Rectal smooth muscle tissue (tissue), 1 donor: ENCODE measurements around the gene HIPK1.
"Not testable (repeated sequence)": the region's sequence is repeated elsewhere in the genome, so short reads cannot be mapped to it uniquely, and the experiment has no call there.

ENCODE experiments used
- H3K27ac ChIP-seq: one replicate; pipeline ENCODE4 v1.7.0; 2013; ENCODE audit warnings: low read depth, low read length, inconsistent platforms
- H3K27me3 ChIP-seq: one replicate; pipeline ENCODE4 v1.7.0; 2013; ENCODE audit warnings: low read length; ENCODE audit not compliant: control insufficient read depth, insufficient read depth
- H3K36me3 ChIP-seq: one replicate; pipeline ENCODE4 v1.7.0; 2013; ENCODE audit warnings: low read length; ENCODE audit not compliant: control insufficient read depth, insufficient read depth
- H3K4me1 ChIP-seq: one replicate; pipeline ENCODE4 v1.7.0; 2013; ENCODE audit warnings: low read length; ENCODE audit not compliant: control insufficient read depth, insufficient read depth
- H3K4me3 ChIP-seq: one replicate; pipeline ENCODE4 v1.7.0; 2013; ENCODE audit warnings: low read length
- H3K9ac ChIP-seq: one replicate; pipeline ENCODE4 v1.7.0; 2013; ENCODE audit warnings: low read length

HIPK1 gene

DNA sequence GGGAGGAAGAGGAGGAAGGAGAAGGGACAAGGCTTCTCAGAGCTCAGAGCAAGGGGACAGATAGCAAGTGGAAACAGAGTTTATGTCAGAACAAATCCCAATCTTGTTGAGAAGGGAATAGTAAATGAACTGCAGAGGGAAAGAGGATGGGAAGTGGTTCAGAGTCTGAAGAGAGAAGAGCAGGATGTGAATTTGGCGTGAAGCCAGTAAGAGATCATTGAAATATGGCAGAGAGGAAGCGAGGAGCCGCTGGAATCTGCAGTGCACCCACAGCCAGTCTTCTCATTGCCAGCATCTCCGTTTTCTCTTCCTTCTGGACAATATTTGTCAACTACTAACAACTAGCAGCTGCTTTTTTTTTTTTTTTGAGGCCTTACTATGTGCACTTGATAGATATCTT, 69.2 kb downstream of the HIPK1 start:
- H3K27ac ChIP-seq, result no peak overlapping the region
- H3K4me3 ChIP-seq, result no peak overlapping the region
- H3K27me3 ChIP-seq, result no peaks in the 10 kb centered on the region
- H3K36me3 ChIP-seq, result no peaks in the 10 kb centered on the region
- H3K4me1 ChIP-seq, result no peaks in the 10 kb centered on the region
- H3K9ac ChIP-seq, result no peak overlapping the region

DNA sequence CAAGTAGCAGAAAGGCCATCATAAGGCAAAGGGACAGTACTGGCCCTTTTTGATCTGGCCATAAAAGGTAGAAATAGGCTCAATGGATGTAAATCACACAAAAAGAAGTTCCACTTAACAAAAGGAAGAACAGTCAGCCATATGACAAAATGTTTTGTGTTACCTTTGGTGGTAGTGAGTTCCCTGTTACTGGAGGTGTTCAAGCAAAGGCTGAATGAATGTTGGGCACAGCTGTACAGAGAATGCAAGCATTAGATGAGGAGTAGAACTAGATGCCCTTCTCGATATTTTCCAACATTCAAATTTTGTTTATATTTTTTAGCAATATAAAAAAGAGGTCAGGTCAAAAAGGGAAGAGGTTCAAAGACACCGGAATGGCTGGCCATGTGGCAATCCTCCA, 70.1 kb downstream of the HIPK1 start:
- Histone ChIP-seq H3K36me3 (no peaks in the 10 kb centered on the region), H3K27me3 (no peaks in the 10 kb centered on the region), H3K9ac (no peak overlapping the region), H3K27ac (no peak overlapping the region), H3K4me1 (no peaks in the 10 kb centered on the region), H3K4me3 (no peak overlapping the region)

GRCh38 chr1:113999799-114000198, 70.7 kb downstream of the HIPK1 start:
- H3K4me1 ChIP-seq, result no peaks in the 10 kb centered on the region
- H3K9ac ChIP-seq, result no peak overlapping the region
- H3K4me3 ChIP-seq, result no peak overlapping the region
- H3K27me3 ChIP-seq, result no peaks in the 10 kb centered on the region
- no peaks in the 10 kb centered on the region for H3K36me3 ChIP-seq
- no peak overlapping the region for H3K27ac ChIP-seq

DNA sequence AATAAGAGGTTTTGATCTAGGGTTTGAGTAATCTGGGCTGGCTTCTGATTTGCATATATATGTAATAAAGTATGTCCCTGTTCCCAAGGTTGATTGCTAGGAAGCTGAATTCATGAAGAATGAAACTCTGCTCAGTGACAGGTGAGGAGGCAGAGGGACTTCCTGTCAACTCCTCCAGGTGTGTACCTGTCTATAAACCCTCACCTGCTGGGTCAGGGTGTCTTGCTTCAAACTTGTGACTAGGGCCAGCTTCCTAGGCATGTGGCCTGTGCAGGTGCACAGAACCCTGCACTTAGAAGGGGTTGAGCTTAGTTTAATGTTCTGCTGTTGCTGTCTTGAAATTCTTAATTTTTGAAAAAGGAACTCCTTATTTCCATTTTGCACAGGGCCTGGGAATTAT, 71.3 kb downstream of the HIPK1 start:
- Histone ChIP-seq H3K4me1 (no peaks in the 10 kb centered on the region), H3K9ac (no peak overlapping the region), H3K36me3 (no peaks in the 10 kb centered on the region), H3K27me3 (no peaks in the 10 kb centered on the region), H3K4me3 (no peak overlapping the region), H3K27ac (no peak overlapping the region)

GRCh38 chr1:114002492-114003239, 73.5 kb downstream of the HIPK1 start:
- no peak overlapping the region for H3K4me3 ChIP-seq
- H3K27me3 ChIP-seq, result no peaks in the 10 kb centered on the region
- no peaks in the 10 kb centered on the region for H3K4me1 ChIP-seq
- no peaks in the 10 kb centered on the region for H3K36me3 ChIP-seq
- H3K27ac ChIP-seq, result no peak overlapping the region
- H3K9ac ChIP-seq, result no peak overlapping the region

- Histone ChIP-seq H3K27ac (no peak overlapping the region), H3K4me3 (no peak overlapping the region), H3K9ac (no peak overlapping the region), H3K4me1 (no peaks in the 10 kb centered on the region), H3K36me3 (no peaks in the 10 kb centered on the region), H3K27me3 (no peaks in the 10 kb centered on the region)
Measured at GRCh38 chr1:114003431-114003830, 74.3 kb downstream of the HIPK1 start.

- H3K27me3 ChIP-seq, result not testable (repeated sequence)
Measured at GRCh38 chr1:114006825-114007224, 77.7 kb downstream of the HIPK1 start.

DNA sequence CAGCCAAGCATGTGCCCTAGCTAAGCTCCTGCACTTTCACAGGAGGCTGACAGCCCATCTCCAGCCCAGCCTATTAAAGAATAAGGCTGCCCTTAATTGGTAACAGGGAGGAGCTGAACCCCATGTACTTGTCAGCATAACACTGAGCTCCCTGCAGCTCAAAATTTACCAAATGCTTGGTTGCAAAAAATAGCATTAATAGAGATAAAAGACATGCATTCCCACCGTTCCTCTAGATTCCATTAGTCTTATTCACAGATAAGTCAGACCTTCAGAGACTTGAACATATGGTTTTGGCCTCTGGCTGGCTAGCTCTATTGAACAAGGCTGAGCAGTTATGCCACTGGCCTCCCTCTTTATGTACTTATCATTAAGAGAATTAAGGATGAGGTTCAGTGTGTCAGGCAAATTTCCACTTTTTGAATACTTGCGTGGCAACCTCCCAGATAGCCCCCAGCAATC, 79.4 kb downstream of the HIPK1 start:
- H3K36me3 ChIP-seq, result no peaks in the 10 kb centered on the region
- no peaks in the 10 kb centered on the region for H3K27me3 ChIP-seq
- H3K27ac ChIP-seq, result no peak overlapping the region
- H3K4me3 ChIP-seq, result no peak overlapping the region
- H3K4me1 ChIP-seq, result no peaks in the 10 kb centered on the region
- H3K9ac ChIP-seq, result no peak overlapping the region

More at GRCh38 chr1:114006825-114007224, 77.7 kb downstream of the HIPK1 start:
- H3K27ac ChIP-seq, H3K36me3 ChIP-seq, H3K4me3 ChIP-seq, H3K9ac ChIP-seq, H3K4me1 ChIP-seq: not testable (repeated sequence)

DNA sequence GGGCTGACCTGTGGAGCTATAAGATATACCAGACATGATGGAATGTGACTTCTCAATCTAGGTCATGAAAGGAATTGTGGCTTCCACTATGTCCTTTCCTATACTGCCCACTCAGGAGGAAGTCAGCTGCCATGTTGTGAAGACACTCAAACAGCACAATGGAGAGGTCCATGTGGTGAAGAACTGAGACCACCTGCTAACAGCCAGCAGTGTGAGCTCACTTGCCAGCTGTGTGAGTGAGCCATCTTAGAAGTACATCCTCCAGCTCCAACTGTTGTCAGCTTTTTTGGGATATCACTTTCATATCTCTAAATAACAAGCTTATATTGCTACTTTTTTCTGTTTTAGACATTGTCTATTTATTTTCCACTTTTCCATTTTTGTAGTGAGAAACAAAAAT, 79.9 kb downstream of the HIPK1 start:
- Histone ChIP-seq H3K4me1 (no peaks in the 10 kb centered on the region), H3K4me3 (no peak overlapping the region), H3K36me3 (no peaks in the 10 kb centered on the region), H3K27ac (no peak overlapping the region), H3K27me3 (no peaks in the 10 kb centered on the region), H3K9ac (no peak overlapping the region)

GRCh38 chr1:114009393-114009792, 80.3 kb downstream of the HIPK1 start:
- H3K27ac ChIP-seq, result no peak overlapping the region
- H3K36me3 ChIP-seq, result no peaks in the 10 kb centered on the region
- H3K27me3 ChIP-seq, result no peaks in the 10 kb centered on the region
- H3K9ac ChIP-seq, result no peak overlapping the region
- H3K4me1 ChIP-seq, result no peaks in the 10 kb centered on the region
- H3K4me3 ChIP-seq, result no peak overlapping the region

DNA sequence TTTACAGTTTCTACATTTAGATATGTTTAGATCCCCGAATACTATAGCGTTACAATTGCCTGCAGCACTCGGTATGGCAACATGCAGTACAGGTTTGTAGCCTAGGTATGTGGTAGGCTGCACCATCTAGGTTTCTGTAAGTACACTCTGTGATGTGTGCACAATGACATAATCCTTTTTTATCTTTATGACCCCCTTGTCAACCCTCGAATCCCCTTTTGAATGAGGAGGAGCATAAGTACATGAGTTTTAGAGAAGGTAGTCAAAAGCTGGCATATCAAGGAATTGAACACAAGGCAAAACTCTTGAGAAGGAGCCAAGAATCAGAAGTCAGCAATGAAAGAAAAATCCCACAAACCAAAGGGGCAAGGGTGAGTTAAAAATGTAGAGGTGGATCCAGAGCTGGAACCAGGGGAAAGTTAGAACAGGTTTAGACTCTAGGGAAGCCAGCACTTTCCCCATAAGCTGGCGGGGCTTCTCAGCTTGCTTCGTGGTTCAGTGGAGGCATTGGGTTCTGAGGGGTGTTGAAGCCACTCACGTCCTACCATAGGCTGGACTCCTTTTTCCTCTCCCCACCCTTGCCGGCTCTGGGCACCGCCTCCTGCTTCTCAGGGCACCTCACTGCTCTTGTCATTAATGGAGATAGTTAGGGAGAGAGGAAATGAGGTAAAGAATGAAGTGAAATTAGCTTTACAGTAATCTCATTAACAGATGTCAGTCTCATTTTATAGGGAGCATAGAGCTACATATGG, 81.5 kb downstream of the HIPK1 start:
- no peak overlapping the region for H3K4me3 ChIP-seq

DNA sequence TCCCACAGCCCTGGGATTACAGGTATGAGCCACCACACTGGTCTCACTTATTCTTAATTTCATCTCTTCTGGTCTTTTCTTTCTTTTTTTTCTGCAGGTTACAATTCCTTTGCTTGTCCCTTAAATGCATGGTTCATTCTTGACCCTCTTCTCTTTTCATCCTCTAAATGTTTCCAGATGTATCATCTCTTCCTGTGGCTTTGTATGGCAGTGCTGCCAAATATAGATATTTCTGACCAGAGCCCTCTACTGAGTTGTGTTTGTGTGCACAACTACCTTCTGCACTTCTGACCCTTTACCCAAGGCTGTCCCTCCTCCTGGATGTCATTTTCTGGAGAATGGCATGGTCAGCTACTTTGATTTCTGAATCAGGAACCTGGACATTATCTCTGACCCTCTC, 82.7 kb downstream of the HIPK1 start:
- H3K36me3 ChIP-seq, result no peaks in the 10 kb centered on the region
- H3K4me3 ChIP-seq, result no peak overlapping the region
- no peaks in the 10 kb centered on the region for H3K27me3 ChIP-seq
- H3K27ac ChIP-seq, result no peak overlapping the region
- H3K4me1 ChIP-seq, result no peaks in the 10 kb centered on the region
- H3K9ac ChIP-seq, result no peak overlapping the region

More for the DNA sequence above, 81.5 kb downstream of the HIPK1 start:
- no peaks in the 10 kb centered on the region for H3K4me1 ChIP-seq
- H3K9ac ChIP-seq, result no peak overlapping the region
- H3K27me3 ChIP-seq, result no peaks in the 10 kb centered on the region
- no peak overlapping the region for H3K27ac ChIP-seq
- no peaks in the 10 kb centered on the region for H3K36me3 ChIP-seq

GRCh38 chr1:114015075-114015474, 86.0 kb downstream of the HIPK1 start:
- Histone ChIP-seq H3K4me3 (no peak overlapping the region), H3K27me3 (no peaks in the 10 kb centered on the region), H3K27ac (no peak overlapping the region), H3K4me1 (no peaks in the 10 kb centered on the region), H3K9ac (no peak overlapping the region), H3K36me3 (no peaks in the 10 kb centered on the region)
